Measurements from ENCODE around the gene P2RY6. TPM values are rescaled to one million over a fixed set of nuclear protein-coding genes. Genes with fewer than 3 reads are reported as not detected.
"Not testable (repeated sequence)": the region's sequence is repeated elsewhere in the genome, so short reads cannot be mapped to it uniquely, and the experiment has no call there.

Gene P2RY6, protein sequence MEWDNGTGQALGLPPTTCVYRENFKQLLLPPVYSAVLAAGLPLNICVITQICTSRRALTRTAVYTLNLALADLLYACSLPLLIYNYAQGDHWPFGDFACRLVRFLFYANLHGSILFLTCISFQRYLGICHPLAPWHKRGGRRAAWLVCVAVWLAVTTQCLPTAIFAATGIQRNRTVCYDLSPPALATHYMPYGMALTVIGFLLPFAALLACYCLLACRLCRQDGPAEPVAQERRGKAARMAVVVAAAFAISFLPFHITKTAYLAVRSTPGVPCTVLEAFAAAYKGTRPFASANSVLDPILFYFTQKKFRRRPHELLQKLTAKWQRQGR
- 2.8 TPM for total RNA-seq
- long read RNA-seq, partial matches to known transcripts, result 0 of 2 reads
- long read RNA-seq, other reads (novel, unspliced or antisense), result 1 of 2 reads

DNA sequence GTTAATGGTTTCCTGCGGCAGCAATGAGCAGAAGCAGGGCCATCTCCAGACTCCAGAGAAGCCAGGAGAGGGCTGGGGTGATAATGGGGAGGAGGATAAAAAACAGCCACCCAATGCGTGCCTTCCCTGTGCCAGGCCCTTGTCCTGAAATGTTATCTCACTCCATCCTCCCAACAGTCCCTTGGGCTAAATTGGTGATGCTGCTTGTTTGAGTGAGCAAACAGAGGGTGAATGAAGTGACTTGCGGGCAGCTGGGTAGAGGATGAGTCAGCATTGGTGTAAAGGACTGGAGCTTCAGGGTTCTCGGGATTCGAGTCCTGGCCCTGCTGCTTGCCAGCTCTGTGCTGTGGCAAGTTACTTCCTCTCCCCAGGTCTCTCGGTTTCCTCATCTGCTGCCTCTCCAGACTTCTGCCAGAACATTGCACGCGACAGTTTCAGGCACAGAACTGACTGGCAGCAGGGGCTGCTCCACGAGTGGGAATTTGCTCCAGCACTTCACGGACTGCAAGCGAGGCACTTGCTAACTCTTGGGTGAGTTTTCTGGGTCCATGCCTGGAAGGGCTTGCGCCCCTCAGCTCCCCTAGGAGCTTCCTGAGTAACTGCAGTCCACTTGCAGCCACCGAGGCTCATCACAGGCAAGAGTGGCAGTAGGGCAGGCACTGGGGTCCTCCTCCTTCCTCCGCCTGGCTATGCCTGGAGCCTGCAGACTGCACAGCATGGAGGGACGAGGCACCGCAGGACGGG is at the start of gene P2RY6:
Gene P2RY6, plus strand, starts transcription at position 403 of the 744 bp plus-strand sequence. CDS start 24,181 bp downstream, outside the sequence.
- DNase-seq (ENCODE audit: missing footprints) (peak; percentile 59), ATAC-seq (peak; percentile 57)
- intact Hi-C loops (cut with DNase I), result no loop called here

DNA sequence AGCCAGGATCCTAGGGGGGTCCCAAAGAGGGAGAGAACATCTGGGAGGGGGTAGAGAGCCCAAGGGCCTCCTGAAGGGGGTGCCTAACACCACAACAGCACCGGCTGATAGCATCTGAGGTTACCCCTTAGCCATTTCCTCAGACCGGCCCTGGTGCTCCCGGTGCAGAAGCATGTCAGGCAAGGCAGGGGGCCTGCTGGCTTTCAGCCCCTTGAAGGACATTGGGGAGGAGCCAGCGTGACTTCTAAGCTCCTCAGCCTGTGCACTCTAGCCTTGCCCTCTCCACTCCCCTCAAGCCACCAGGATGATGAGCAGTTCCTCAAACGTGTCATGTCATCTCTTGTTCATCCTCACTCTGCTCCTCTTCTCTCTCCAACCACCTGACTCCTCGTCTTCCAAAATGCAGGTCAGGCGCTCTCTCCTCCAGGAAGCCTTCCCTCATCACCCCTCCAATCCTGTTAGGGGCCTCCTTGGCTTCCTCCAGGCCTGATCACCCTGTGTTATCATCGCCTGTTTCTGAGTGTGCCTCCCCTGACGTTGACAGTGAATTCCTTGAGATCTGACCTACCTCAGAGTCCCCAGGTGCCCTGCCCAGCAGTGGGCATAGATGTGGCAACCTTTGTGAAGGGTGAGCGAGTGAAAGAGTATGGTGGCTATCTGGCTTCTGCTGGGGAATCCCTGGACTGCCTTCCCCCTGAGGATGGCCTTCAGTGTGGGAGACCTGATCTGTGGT is 48.0 kb upstream of the P2RY6 start:
- no peak for DNase-seq (ENCODE audit: missing footprints)
- intact Hi-C loops (cut with DNase I), result no loop called here
- ATAC-seq, result no peak

DNA sequence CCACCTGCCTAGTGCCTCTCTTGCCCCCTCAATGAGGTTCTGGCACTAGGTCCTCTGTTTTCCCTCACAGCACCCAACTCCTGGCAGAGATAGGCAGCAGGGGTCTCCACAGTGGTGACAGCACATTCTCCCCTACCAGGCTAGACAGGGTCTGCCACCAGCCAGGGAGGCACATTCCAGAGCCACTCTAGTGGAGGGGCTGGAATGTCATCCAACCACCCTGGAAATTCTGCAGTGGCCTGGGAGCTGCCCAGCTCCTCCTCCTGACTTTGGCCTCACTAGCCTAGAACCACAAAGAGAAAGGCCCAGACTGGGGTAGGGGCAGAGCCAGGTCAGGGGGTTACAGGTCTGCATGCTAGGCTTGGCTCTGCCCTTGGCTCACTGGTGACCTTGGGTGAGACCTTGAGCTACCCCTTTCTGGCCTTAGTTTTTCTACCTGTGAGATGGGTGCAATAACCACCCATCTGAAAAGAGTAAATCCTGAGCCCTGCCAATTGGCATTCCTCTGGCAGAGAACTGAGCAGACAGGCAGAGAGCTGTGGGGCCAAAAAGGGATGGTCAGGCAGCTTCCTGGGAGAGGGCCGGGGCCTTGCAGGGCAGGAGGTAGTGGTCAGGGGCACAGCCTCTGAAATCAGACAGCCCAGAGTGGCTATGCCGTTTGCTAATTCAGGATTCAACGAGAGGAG is 47.0 kb upstream of the P2RY6 start:
- ATAC-seq (no peak), DNase-seq (ENCODE audit: missing footprints) (no peak)
- intact Hi-C loops (cut with DNase I), result no loop called here

DNA sequence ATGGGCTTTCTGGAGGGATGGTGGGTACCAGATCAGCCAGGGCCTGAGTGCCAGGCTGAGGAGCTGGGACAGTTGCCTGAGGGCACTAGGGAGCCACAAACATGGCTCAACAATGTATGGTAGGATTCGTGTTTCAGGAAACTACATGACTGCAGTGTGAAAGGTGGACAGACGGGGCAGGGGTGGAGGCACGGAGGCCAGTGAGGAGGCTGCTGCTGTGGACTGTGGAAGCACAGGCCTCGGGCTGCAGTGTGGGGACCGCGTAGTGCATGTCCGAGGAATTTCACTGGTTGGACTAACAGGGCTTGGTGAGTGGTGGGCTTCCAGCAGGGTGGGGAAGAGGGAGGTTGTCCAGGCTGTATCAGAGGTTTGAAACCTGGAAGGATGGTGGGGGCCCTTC is 46.3 kb upstream of the P2RY6 start:
- DNase-seq (ENCODE audit: missing footprints) (no peak), ATAC-seq (no peak)
- intact Hi-C loops (cut with DNase I), result no loop called here

DNA sequence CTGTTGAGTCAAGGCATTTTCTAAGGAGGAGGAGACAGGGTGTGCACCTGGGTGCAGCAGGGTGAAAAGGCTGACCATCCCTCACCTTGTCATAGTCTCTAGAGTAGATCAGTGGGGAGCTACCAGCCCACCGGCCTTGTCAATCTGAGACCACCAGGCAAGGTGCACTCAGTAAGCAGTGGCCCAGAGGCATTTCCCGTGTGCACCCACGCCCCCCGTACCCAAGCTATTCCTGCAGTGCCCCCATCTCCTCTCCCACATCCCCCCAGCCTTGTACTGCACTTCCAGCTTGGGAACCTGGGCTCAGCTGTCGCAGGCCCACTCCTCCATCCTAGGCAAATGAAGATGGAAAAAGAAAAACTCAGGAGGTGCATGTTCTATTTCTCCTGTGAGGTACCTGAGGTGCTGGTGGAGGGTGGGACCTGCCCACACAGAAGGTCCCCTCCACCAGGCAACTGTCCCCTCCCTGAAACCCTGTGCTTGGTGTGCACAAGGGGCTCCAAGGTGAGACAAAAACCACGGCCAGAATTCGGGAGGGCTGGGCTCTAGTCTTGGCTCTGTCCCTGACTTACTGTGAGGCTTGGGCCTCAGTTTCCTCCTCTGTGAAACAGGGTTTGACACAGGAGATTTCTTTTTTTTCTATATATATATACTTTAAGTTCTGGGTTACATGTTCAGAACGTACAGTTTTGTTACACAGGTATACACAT is 45.7 kb upstream of the P2RY6 start:
- intact Hi-C loops (cut with DNase I), result no loop called here
- no peak for DNase-seq (ENCODE audit: missing footprints)

DNA sequence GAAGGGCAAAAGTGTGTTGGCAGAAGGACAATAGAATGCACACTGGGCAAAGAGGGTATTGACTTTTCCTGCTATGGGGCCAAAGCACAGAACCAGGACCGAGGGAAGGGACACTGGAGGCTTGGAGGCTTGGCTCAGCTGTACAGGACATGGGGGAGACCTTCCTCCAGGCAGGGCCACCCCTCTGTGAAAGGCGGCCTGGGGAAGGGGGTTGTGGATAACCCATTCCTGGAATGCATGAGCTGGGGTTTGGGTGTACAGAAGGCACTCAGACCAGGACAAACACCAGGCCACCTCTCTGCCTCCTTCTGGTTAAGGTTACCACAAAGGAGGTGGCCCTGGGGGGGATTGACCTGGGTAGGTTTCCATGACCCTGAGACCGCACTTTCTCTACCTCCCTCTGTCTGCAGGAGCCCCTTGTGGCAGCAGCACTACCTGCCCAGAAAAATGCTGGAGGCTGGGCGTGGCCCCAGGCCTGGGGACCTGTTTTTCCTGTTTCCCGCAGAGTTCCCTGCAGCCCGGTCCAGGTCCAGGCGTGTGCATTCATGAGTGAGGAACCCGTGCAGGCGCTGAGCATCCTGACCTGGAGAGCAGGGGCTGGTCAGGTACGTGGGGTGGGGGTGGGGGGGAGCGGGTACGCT is 44.4 kb upstream of the P2RY6 start:
- intact Hi-C loops (cut with DNase I), result no loop called here
- ATAC-seq (no peak), DNase-seq (ENCODE audit: missing footprints) (no peak)

More for the DNA sequence above, 45.7 kb upstream of the P2RY6 start:
- ATAC-seq, result no peak

DNA sequence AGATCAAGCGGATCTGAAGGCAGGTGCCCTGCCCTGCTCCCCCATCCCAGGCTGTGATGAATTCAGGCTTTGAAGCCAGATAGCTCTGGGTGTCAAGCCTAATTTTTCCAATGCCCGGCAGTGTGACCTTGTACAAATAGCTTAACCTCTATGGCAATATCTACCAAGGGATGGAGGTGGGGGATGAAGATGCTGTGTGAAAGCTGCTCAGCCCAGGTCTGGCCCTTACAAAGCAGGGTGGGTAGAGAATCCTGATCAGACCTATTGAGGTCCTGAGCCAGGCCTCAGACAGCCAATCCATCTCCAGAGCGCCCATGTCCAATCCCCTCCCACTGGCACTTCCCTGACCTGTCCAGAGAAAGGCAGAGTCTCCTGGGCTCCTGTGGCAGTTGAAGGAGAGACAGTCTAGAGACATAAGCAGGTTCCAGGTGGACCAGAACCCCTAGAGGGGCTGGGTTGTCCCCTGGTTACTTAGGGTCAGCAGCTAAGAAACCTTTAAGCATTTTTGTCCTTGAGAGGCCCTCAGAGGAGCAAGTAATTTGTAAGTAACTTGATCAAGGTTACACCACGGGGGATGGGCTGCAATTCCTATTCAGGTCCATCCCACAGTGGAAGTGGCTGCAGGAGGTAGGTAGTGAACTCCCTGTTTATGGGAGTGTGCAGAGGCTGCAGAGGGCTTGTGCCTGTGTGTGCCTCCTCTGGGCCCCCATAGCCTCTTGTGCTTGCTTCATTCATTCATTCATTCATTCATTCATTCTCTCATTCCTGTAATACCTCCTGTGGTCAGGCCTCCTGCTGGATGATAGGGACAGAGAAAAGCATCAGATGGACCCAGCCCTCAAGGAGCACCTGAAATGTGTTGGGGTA is 43.6 kb upstream of the P2RY6 start:
- no peak for DNase-seq (ENCODE audit: missing footprints)
- intact Hi-C loops (cut with DNase I), result no loop called here
- no peak for ATAC-seq

DNA sequence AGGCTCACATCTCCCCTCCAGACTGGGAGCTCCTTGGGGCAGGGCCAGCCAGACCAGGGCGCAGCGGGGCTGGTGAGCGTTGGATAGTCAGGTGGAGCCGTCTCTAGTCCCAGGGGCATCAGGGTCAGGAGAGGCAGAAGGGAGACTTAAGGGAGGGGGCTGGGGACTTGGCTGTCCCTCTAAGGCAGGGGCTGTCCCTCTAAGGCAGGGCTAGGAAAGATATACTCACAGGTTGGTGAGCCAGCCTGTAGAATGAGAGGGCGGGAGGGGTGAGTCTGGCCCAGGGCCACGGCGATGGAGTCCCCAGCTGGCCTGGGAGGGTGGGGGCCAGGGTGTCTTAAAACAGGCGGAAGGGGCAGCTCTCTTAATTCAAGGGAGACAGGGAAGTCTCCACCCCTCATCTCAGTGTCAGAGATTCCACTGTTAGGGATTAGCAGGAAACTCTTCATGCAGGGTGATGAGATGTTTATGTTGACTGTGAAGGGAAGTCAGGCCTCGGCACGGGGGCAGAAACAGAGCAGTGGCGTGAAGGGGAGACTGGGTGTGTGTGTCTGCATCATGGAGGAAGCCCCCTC is 42.7 kb upstream of the P2RY6 start:
- DNase-seq (ENCODE audit: missing footprints), result no peak
- ATAC-seq, result no peak
- intact Hi-C loops (cut with DNase I), result no loop called here

DNA sequence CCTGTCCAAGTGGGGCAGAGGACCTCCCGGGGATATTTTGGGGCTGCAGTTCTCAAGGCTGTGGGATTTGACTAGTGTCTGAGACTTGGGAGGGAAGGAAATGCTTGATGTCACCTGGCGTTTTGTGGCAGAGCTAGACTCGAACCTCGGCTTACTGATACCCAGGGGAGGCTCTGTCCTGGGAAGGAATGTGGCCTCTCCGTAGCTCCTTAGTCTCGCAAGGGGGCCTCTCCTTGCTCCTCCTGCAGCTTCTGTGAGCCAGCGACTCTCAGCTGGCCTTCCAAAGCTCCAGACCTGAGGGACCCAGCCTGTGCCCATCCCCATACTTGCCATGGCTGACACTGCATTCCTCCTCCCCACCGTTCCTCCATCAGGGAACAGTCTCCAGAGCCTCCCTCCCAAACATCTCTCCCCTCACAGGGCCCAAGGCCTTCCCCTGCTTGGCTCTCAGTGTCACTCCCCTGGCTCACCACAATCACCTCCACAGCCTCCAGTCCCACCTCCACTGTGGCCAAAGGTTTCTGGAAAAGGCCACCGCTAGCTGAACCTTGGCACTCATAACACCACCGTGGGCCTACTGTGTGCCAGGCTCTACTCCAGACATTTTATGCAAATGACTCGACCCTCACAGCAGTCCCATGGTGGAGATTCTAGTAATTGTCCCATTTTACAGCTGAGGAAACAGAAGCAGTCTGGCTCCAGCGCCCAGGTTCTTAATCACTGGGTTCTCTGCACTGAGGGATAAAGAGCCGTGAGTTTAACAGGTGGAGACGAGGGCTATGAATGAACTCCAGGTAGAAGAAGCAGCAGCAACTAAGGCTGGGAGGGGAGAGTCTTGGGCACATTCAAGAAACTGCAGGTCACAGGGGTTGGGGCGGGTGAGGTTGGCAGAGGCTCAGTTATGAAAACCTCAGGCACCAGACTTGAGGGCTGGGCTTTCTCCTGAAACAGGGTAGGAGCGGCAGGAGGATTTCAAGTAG is 42.0 kb upstream of the P2RY6 start:
- ATAC-seq, result no peak
- no peak for DNase-seq (ENCODE audit: missing footprints)
- intact Hi-C loops (cut with DNase I), result no loop called here

DNA sequence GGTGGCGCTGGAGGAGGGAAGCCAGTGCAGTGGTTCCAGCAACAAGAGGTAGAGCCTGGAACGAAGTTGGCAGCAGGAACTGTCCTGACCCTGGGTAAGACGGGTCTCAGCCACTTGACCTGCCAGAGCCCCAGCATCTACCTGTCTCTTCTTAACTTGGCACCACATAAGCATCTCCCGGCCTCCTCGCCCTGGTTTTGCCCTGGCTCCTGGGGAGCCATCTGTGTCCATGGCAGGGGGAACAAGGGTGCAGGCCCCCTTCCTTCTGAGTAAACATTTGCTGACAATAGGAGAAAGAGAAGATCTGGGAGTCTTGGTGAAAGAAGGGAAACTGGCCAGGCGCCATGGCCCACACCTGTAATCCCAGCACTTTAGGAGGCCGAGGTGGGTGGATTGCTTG is 41.2 kb upstream of the P2RY6 start:
- no peak for ATAC-seq
- intact Hi-C loops (cut with DNase I), result no loop called here
- no peak for DNase-seq (ENCODE audit: missing footprints)

DNA sequence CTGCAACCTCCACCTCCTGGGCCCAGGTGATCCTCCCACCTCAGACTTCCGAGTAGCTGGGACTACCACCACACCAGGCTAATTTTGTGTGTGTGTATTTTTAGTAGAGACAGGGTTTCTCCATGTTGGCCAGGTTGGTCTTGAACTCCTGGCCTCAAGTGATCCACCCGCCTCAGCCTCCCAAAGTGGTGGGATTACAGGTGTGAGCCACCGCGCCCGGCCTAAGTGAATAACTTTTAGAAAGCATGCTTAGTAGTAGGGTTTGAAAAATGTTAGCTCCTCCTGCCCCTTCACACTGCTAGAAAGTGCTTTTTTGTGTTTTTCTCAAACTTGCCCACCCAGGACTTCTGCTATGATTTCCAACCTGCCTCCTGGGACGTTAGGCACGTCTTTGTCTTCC is 39.7 kb upstream of the P2RY6 start:
- intact Hi-C loops (cut with DNase I); DNase-seq (ENCODE audit: missing footprints); ATAC-seq: not testable (repeated sequence)

DNA sequence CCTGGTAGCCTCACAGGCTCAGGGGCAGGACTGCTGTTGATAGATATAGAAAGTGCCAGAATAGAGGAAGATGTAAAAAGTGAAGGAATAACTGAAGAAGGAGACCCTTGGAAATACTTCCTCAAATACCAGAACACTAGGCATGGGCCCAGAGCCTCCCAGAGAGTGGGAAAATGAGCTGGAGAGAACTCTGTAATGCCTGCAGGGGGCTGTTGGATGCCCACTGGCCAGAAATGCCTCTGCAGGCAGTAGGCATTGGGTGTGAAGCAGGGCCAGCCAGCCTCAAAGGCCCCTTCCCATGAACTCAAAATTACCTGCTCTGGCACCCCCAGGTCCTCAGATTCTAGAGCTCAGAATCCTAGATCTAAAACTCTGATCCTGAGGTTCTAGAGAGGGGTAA is 38.9 kb upstream of the P2RY6 start:
- intact Hi-C loops (cut with DNase I), result no loop called here
- DNase-seq (ENCODE audit: missing footprints) (no peak), ATAC-seq (no peak)

DNA sequence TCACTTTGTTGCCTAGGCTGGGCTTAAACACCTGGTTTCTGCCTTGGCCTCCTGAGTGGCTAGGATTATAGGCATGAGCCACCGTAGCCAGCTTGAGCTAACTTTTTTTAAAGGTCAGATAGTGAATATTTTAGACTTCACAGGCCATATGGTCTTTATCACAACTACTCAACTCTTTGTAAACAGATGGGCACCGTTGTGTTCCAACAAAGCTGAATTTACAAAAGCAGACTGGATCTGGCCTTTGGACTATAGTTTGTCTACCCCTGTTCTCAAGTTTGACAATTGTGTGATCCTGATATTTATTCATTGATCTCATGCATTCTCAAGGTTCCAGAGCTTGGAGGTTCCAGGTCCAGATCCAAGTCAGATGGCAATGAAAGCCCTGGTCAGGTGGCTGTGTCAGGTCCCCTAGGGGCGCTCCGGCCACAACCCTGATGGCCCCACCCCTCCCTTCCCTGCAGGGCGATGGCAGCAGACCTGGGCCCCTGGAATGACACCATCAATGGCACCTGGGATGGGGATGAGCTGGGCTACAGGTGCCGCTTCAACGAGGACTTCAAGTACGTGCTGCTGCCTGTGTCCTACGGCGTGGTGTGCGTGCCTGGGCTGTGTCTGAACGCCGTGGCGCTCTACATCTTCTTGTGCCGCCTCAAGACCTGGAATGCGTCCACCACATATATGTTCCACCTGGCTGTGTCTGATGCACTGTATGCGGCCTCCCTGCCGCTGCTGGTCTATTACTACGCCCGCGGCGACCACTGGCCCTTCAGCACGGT is 38.3 kb upstream of the P2RY6 start:
- intact Hi-C loops (cut with DNase I), result no loop called here
- DNase-seq (ENCODE audit: missing footprints) (no peak), ATAC-seq (no peak)

DNA sequence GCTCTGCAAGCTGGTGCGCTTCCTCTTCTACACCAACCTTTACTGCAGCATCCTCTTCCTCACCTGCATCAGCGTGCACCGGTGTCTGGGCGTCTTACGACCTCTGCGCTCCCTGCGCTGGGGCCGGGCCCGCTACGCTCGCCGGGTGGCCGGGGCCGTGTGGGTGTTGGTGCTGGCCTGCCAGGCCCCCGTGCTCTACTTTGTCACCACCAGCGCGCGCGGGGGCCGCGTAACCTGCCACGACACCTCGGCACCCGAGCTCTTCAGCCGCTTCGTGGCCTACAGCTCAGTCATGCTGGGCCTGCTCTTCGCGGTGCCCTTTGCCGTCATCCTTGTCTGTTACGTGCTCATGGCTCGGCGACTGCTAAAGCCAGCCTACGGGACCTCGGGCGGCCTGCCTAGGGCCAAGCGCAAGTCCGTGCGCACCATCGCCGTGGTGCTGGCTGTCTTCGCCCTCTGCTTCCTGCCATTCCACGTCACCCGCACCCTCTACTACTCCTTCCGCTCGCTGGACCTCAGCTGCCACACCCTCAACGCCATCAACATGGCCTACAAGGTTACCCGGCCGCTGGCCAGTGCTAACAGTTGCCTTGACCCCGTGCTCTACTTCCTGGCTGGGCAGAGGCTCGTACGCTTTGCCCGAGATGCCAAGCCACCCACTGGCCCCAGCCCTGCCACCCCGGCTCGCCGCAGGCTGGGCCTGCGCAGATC is 37.5 kb upstream of the P2RY6 start:
- intact Hi-C loops (cut with DNase I), result no loop called here
- DNase-seq (ENCODE audit: missing footprints) (no peak), ATAC-seq (no peak)

Measured in Right ventricle myocardium inferior (tissue), 1 donor.